ENCODE measurements around the gene AMY2B. TPM values are rescaled to one million over a fixed set of nuclear protein-coding genes. Genes with fewer than 3 reads are reported as not detected.
"Not testable (repeated sequence)": the region's sequence is repeated elsewhere in the genome, so short reads cannot be mapped to it uniquely, and the experiment has no call there.

Gene AMY2B
- total RNA-seq: 10 to 100 TPM in 1 of 4 donors, 1 to 10 TPM in 3; 3.1 to 39.5 (median 4.7) TPM

DNA sequence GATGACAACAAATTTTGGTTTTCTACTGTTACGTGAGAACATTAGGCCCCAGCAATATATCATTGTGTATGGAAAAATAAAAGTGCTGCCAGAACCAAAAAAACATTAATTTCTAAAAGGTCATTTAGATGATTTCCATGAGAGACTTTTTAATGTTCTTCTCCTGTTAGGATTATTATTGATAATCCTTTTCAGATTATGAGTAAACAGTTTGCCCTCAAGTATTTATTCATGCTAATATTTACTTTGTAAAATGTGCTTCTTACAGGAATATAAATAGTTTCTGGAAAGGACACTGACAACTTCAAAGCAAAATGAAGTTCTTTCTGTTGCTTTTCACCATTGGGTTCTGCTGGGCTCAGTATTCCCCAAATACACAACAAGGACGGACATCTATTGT lies at the start of gene AMY2B:
TSS of gene AMY2B (plus strand) at position 301 of the 400 bp plus-strand sequence. CDS start at position 315, 14 bp downstream.
- intact Hi-C loops (cut with DNase I); H3K4me3 ChIP-seq; H3K9me3 ChIP-seq; H3K27me3 ChIP-seq; H3K4me1 ChIP-seq; DNase-seq; H3K27ac ChIP-seq: not testable (repeated sequence)
- H3K36me3 ChIP-seq: peaks cover 0 to 14% (median 0%) of the 10 kb centered on the region in 3 donors
- WGBS, 2 donors: 78 to 100% methylated on average over 1 to 2 of the region's 2 CpGs

DNA sequence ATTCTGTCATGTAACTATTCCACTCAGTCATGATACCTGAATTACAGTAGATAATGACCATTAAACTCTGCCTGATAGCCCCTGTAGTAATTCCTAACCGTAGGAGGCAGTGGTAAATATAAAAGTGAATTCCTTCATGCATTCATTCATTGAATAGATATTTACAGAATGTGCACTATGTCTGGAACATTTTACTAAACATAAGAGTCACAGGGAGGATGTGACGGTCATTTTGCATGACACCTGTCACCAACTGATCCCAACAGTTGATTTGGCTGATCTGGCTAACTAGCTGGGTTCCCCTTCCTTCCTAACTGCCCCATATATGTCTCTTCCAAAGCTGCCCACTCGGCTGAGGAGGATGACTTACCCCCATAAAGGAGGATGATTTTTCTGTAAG lies 48.0 kb upstream of the AMY2B start:
- H3K27ac ChIP-seq: no peak overlapping the region
- no peaks in the 10 kb centered on the region for H3K36me3 ChIP-seq
- intact Hi-C loops (cut with DNase I): no loop called here
- 88 to 94% methylated on average over 3 of the region's 3 CpGs for WGBS, 2 donors
- DNase-seq: no peak
- peaks cover 4 to 29% (median 15%) of the 10 kb centered on the region in 3 donors for H3K4me1 ChIP-seq
- no peaks in the 10 kb centered on the region for H3K9me3 ChIP-seq
- H3K4me3 ChIP-seq: no peak overlapping the region
- TF ChIP-seq POLR2A (IDR thresholded peaks at IDR 0.05): no peak
- TF ChIP-seq, protein P1, sequence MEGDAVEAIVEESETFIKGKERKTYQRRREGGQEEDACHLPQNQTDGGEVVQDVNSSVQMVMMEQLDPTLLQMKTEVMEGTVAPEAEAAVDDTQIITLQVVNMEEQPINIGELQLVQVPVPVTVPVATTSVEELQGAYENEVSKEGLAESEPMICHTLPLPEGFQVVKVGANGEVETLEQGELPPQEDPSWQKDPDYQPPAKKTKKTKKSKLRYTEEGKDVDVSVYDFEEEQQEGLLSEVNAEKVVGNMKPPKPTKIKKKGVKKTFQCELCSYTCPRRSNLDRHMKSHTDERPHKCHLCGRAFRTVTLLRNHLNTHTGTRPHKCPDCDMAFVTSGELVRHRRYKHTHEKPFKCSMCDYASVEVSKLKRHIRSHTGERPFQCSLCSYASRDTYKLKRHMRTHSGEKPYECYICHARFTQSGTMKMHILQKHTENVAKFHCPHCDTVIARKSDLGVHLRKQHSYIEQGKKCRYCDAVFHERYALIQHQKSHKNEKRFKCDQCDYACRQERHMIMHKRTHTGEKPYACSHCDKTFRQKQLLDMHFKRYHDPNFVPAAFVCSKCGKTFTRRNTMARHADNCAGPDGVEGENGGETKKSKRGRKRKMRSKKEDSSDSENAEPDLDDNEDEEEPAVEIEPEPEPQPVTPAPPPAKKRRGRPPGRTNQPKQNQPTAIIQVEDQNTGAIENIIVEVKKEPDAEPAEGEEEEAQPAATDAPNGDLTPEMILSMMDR (IDR thresholded peaks at IDR 0.05): no peak
- no peaks in the 10 kb centered on the region for H3K27me3 ChIP-seq

GRCh38 chr1:103525114-103525606 lies 46.2 kb upstream of the AMY2B start:
- H3K9me3 ChIP-seq: no peaks in the 10 kb centered on the region
- peak; percentile 39 for DNase-seq
- H3K4me3 ChIP-seq: peak overlapping the region in 3 of 4 donors; percentile 35 to 84 (median 62)
- intact Hi-C loops (cut with DNase I): no loop called here
- H3K27ac ChIP-seq: peak overlapping the region; percentile 28 to 76 (median 63)
- peaks cover 4 to 42% (median 15%) of the 10 kb centered on the region in 3 donors for H3K4me1 ChIP-seq
- H3K36me3 ChIP-seq: peaks cover 0 to under 1% (median 0%) of the 10 kb centered on the region in 3 donors
- 3 to 10% methylated on average over 4 to 11 of the region's 34 CpGs for WGBS, 2 donors
- TF ChIP-seq POLR2A (IDR thresholded peaks at IDR 0.05): no peak
- TF ChIP-seq, protein P1 (IDR thresholded peaks at IDR 0.05): no peak
- no peaks in the 10 kb centered on the region for H3K27me3 ChIP-seq

GRCh38 chr1:103525607-103526507 lies 45.5 kb upstream of the AMY2B start, which contains the start of gene RNPC3:
TSS of gene RNPC3 (plus strand) at chr1:103525699. CDS start at chr1:103526071, 372 bp downstream.
- TF ChIP-seq, protein P1 (IDR thresholded peaks at IDR 0.05): no peak
- TF ChIP-seq POLR2A (IDR thresholded peaks at IDR 0.05): no peak
- Histone ChIP-seq H3K4me1 (peaks cover 4 to 42% (median 15%) of the 10 kb centered on the region in 3 donors), H3K36me3 (peaks cover 0 to 7% (median 0%) of the 10 kb centered on the region in 3 donors), H3K27me3 (no peaks in the 10 kb centered on the region), H3K9me3 (no peaks in the 10 kb centered on the region), H3K27ac (peak within 1 kb of the TSS; percentile 94 to 98 (median 97)), H3K4me3 (peak within 1 kb of the TSS; percentile 84 to 98 (median 91))
- peak; percentile 72 for DNase-seq
- WGBS, 2 donors: 0 to 1% methylated on average over 33 to 38 of the region's 62 CpGs
- intact Hi-C loops (cut with DNase I): no loop called here

DNA sequence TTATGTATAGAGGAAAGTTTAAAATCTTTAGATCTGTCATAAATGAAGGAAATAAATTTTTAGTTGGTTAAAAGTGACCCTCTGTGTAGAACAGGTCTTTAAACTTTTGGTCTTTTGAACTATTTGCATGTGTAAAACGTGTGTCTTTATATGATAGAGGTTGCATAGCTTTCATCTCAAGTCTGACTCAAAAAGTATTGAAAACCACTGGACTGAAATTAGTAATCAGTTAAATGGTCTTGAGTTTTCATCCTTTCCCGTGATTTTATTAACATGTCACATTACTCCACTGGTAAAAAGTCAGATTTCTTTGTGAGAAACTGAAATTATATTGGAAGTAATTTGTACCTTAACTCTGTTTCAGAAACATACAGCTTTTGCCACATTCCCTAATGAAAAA lies 44.1 kb upstream of the AMY2B start:
- no peak overlapping the region for H3K27ac ChIP-seq
- intact Hi-C loops (cut with DNase I): no loop called here
- H3K9me3 ChIP-seq: no peaks in the 10 kb centered on the region
- TF ChIP-seq, protein P1 (IDR thresholded peaks at IDR 0.05): no peak
- no peak for TF ChIP-seq POLR2A (IDR thresholded peaks at IDR 0.05)
- peaks cover 0 to 20% (median 0%) of the 10 kb centered on the region in 3 donors for H3K36me3 ChIP-seq
- 55 to 57% methylated on average over 2 of the region's 2 CpGs for WGBS, 2 donors
- peaks cover 4 to 42% (median 15%) of the 10 kb centered on the region in 3 donors for H3K4me1 ChIP-seq
- H3K4me3 ChIP-seq: peak overlapping the region in 2 of 4 donors; percentile 84 to 93
- H3K27me3 ChIP-seq: no peaks in the 10 kb centered on the region
- no peak for DNase-seq

Data from esophagus squamous epithelium (tissue), 5 donors.